Liver (tissue), 9 donors: Measurements from ENCODE around the gene RPH3AL. TPM values are rescaled to one million over a fixed set of nuclear protein-coding genes. Genes with fewer than 3 reads are reported as not detected.
"Not testable (repeated sequence)": the region's sequence is repeated elsewhere in the genome, so short reads cannot be mapped to it uniquely, and the experiment has no call there.

Experiments
- DNase-seq: peaks from one replicate; pipeline ENCODE4 v3.0.0-alpha.2; 2017; ENCODE audit warnings: low spot score
- H3K27ac ChIP-seq, 2 donors: one replicate each; pipeline ENCODE4 v1.7.0; 2013; ENCODE audit warnings: inconsistent platforms in 2 of 2, low read length in 2 of 2, control low read depth in 1 of 2, low read depth in 1 of 2, mild to moderate bottlenecking in 1 of 2
- H3K27me3 ChIP-seq, 4 donors: one replicate each; pipeline versions ENCODE4 v1.6.1 to v1.7.0; 2013; ENCODE audit warnings: low read length in 3 of 4, inconsistent platforms in 1 of 4, mild to moderate bottlenecking in 1 of 4, moderate library complexity in 1 of 4; ENCODE audit not compliant: control insufficient read depth in 4 of 4, insufficient read depth in 4 of 4
- H3K36me3 ChIP-seq, 4 donors: one replicate each; pipeline versions ENCODE4 v1.6.1 to v1.7.0; 2013; ENCODE audit warnings: low read length in 3 of 4, mild to moderate bottlenecking in 3 of 4, low read depth in 1 of 4, moderate library complexity in 1 of 4; ENCODE audit not compliant: control insufficient read depth in 4 of 4, insufficient read depth in 3 of 4
- H3K4me1 ChIP-seq, 4 donors: one replicate each; pipeline versions ENCODE4 v1.6.1 to v1.7.0; 2013; ENCODE audit warnings: low read length in 3 of 4, mild to moderate bottlenecking in 3 of 4, moderate library complexity in 1 of 4; ENCODE audit not compliant: control insufficient read depth in 4 of 4, insufficient read depth in 4 of 4
- H3K4me3 ChIP-seq, 3 donors: one replicate each; pipeline versions ENCODE4 v1.6.1 to v1.7.0; 2013; ENCODE audit warnings: low read length in 3 of 3, control low read depth in 1 of 3, low read depth in 1 of 3, mild to moderate bottlenecking in 1 of 3
- H3K9ac ChIP-seq, 2 donors: one replicate each; pipeline ENCODE4 v1.7.0; 2013; ENCODE audit warnings: low read length in 2 of 2, mild to moderate bottlenecking in 2 of 2, moderate library complexity in 2 of 2, control low read depth in 1 of 2, low read depth in 1 of 2
- H3K9me3 ChIP-seq, 4 donors: one replicate each; pipeline versions ENCODE4 v1.6.1 to v1.7.0; 2013; ENCODE audit warnings: low read length in 3 of 4; ENCODE audit not compliant: control insufficient read depth in 4 of 4
- FOXA1 ChIP-seq: IDR thresholded peaks from 2 replicates; pipeline ENCODE4 v1.6.1; 2016; ENCODE audit warnings: antibody characterized with exemption
- FOXA2 ChIP-seq: IDR thresholded peaks from 2 replicates; pipeline ENCODE4 v1.6.1; 2016; ENCODE audit warnings: antibody characterized with exemption
- GABPA ChIP-seq, 2 donors: IDR thresholded peaks in 1 of 2; conservative IDR thresholded peaks in 1 of 2; 2 replicates each; pipeline ENCODE4 v1.6.1; 2016; ENCODE audit warnings: antibody characterized with exemption in 2 of 2, mild to moderate bottlenecking in 1 of 2, moderate library complexity in 1 of 2
- JUND ChIP-seq, 2 donors: IDR thresholded peaks; 2 replicates each; pipeline ENCODE4 v1.6.1; 2016; ENCODE audit warnings: antibody characterized with exemption in 2 of 2
- NR2F2 ChIP-seq: IDR thresholded peaks from 2 replicates; pipeline ENCODE4 v1.6.1; 2016; ENCODE audit warnings: antibody characterized with exemption
- RAD21 ChIP-seq, 2 donors: IDR thresholded peaks; 2 replicates each; pipeline ENCODE4 v1.6.1; 2016; ENCODE audit warnings: antibody characterized with exemption in 2 of 2, mild to moderate bottlenecking in 2 of 2
- RXRA ChIP-seq, 2 donors: IDR thresholded peaks; 2 replicates each; pipeline ENCODE4 v1.6.1; 2017 to 2018; ENCODE audit warnings: antibody characterized with exemption in 2 of 2, mild to moderate bottlenecking in 1 of 2
- SP1 ChIP-seq: IDR thresholded peaks from 2 replicates; pipeline ENCODE4 v1.6.1; 2018; ENCODE audit warnings: antibody characterized with exemption, mild to moderate bottlenecking
- TAF1 ChIP-seq: conservative IDR thresholded peaks from 2 replicates; pipeline ENCODE4 v1.6.1; 2016; ENCODE audit warnings: antibody characterized with exemption, mild to moderate bottlenecking
- YY1 ChIP-seq: IDR thresholded peaks from 2 replicates; pipeline ENCODE4 v1.6.1; 2016; ENCODE audit warnings: antibody characterized with exemption, mild to moderate bottlenecking
- WGBS: extraction: QIAGEN DNeasy Blood & Tissue Kit; methylation state at CpG from one replicate; pipeline ENCODE4 v1.1.7; 2013; 5-methylcytosine and 5-hydroxymethylcytosine counted together
- polyA plus RNA-seq, 2 donors: library from polyadenylated mRNA; stranded (reverse) in 1 of 2; unstranded in 1 of 2; fragments of 200-250 nt in 1 of 2; fragments of >200 nt in 1 of 2; fragmentation: Nextera tagmentation in 1 of 2; extraction: Ambion mirVana in 1 of 2; gene quantifications; one replicate each; pipeline versions ENCODE4 v1.2.1 to v1.2.3, GENCODE V29; 2013 to 2015
- total RNA-seq, 2 donors: library from RNA; depleted of rRNA; stranded (reverse); fragments of >200 nt; gene quantifications; one replicate each; pipeline ENCODE4 v1.2.3, GENCODE V29; 2014
- TF ChIP-seq, protein P1 (sequence below): IDR thresholded peaks from 2 replicates; pipeline ENCODE4 v1.6.1; 2016; ENCODE audit warnings: antibody characterized with exemption, mild to moderate bottlenecking
- TF ChIP-seq, protein P2 (sequence below): IDR thresholded peaks from 2 replicates; pipeline ENCODE4 v1.6.1; 2016; ENCODE audit warnings: antibody characterized with exemption
- TF ChIP-seq, protein P3 (sequence below): IDR thresholded peaks from 2 replicates; pipeline ENCODE4 v1.6.1; 2016; ENCODE audit warnings: antibody characterized with exemption
- TF ChIP-seq, protein P4 (sequence below): fragments of 150-350 bp; IDR thresholded peaks from 2 replicates; pipeline ENCODE4 v1.5.1; 2017; ENCODE audit warnings: improper control_type of control experiment, low read depth, low read length; ENCODE audit not compliant: missing input control
- donor health status: healthy.
- donor health status: healthy.
- donor health status: healthy.
- donor health status: healthy.
- donor health status: healthy.

Gene RPH3AL
- total and polyA plus RNA-seq, 4 donors: 8.5 to 52.5 (median 13.9) TPM

DNA sequence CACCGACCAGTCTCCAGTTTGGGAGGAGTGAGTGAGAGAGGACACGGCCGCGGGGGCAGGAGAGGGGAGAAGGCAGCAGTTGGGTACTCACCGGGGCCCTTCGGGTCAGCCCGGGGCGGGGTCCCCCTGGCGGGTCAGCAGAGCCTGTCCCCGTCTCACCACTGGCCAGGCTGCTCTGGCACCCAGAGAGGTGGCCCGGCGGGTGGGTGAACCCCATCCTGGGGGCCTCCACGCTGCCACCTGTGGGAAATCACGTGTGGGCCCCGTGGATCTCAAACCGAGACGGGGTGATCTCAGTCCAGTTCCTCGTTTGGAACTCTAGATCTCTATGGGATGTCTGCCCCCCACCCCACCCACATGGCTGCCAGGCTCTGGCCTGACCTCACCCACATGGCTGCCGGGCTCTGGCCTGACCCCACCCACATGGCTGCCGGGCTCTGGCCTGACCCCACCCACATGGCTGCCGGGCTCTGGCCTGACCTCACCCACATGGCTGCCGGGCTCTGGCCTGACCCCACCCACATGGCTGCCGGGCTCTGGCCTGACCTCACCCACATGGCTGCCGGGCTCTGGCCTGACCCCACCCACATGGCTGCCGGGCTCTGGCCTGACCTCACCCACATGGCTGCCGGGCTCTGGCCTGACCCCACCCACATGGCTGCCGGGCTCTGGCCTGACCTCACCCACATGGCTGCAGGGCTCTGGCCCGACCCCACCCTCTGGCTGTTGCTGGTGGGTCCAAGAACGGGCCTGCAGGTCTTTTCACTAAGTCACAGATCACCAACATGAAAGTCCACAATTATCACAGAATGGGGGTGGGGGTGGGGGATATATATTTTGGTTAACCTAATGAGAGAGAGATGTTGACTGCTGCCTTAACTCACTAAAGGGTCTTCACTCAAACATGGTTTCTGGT lies 136.8 kb downstream of the RPH3AL start:
- H3K36me3 ChIP-seq, H3K9me3 ChIP-seq, H3K4me1 ChIP-seq, H3K27ac ChIP-seq, H3K9ac ChIP-seq, DNase-seq, H3K27me3 ChIP-seq: not testable (repeated sequence)
- H3K4me3 ChIP-seq: peak overlapping the region in 1 of 3 donors; percentile 34
- 39% methylated on average over 26 of the region's 29 CpGs for WGBS
- TF ChIP-seq RXRA (IDR thresholded peaks at IDR 0.05) (peak in 1 of 2 donors; percentile 42), YY1 (peak; percentile 86)

DNA sequence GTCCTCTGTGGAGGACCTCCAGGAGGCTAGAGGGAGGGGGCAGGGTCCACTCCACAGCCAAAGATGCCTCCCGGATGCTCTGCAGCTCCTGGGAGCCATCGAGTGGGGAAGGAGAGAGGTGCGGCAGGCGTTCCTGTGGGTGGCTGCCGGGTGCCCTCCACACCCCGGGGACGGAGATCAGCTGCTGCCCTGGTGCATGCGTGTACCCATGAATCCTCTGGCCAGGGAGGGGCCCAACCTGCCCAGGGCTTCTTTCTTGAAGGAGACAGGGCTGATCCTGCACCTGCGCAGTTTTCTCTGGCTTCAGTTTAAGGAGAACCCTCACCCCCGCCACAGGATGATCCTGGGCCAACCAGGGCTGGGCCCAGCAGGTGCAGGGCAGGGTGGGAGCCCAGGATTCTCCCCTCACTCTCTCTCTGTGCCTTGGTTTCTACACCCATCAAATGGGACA lies 137.7 kb downstream of the RPH3AL start:
- Histone ChIP-seq H3K9me3 (no peaks in the 10 kb centered on the region), H3K36me3 (peaks cover 0 to 11% (median 5%) of the 10 kb centered on the region in 4 donors), H3K27me3 (no peaks in the 10 kb centered on the region), H3K9ac (no peak overlapping the region), H3K4me3 (no peak overlapping the region), H3K4me1 (peaks cover 0 to 3% (median 0%) of the 10 kb centered on the region in 4 donors), H3K27ac (no peak overlapping the region)
- DNase-seq: no peak
- 90% methylated on average over 10 of the region's 10 CpGs for WGBS
- TF ChIP-seq, protein P1, sequence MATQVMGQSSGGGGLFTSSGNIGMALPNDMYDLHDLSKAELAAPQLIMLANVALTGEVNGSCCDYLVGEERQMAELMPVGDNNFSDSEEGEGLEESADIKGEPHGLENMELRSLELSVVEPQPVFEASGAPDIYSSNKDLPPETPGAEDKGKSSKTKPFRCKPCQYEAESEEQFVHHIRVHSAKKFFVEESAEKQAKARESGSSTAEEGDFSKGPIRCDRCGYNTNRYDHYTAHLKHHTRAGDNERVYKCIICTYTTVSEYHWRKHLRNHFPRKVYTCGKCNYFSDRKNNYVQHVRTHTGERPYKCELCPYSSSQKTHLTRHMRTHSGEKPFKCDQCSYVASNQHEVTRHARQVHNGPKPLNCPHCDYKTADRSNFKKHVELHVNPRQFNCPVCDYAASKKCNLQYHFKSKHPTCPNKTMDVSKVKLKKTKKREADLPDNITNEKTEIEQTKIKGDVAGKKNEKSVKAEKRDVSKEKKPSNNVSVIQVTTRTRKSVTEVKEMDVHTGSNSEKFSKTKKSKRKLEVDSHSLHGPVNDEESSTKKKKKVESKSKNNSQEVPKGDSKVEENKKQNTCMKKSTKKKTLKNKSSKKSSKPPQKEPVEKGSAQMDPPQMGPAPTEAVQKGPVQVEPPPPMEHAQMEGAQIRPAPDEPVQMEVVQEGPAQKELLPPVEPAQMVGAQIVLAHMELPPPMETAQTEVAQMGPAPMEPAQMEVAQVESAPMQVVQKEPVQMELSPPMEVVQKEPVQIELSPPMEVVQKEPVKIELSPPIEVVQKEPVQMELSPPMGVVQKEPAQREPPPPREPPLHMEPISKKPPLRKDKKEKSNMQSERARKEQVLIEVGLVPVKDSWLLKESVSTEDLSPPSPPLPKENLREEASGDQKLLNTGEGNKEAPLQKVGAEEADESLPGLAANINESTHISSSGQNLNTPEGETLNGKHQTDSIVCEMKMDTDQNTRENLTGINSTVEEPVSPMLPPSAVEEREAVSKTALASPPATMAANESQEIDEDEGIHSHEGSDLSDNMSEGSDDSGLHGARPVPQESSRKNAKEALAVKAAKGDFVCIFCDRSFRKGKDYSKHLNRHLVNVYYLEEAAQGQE: no peak
- TF ChIP-seq JUND (IDR thresholded peaks at IDR 0.05) (no peak), TAF1 (no peak), FOXA2 (no peak)
- TF ChIP-seq, protein P2, sequence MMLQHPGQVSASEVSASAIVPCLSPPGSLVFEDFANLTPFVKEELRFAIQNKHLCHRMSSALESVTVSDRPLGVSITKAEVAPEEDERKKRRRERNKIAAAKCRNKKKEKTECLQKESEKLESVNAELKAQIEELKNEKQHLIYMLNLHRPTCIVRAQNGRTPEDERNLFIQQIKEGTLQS: no peak
- TF ChIP-seq, protein P3, sequence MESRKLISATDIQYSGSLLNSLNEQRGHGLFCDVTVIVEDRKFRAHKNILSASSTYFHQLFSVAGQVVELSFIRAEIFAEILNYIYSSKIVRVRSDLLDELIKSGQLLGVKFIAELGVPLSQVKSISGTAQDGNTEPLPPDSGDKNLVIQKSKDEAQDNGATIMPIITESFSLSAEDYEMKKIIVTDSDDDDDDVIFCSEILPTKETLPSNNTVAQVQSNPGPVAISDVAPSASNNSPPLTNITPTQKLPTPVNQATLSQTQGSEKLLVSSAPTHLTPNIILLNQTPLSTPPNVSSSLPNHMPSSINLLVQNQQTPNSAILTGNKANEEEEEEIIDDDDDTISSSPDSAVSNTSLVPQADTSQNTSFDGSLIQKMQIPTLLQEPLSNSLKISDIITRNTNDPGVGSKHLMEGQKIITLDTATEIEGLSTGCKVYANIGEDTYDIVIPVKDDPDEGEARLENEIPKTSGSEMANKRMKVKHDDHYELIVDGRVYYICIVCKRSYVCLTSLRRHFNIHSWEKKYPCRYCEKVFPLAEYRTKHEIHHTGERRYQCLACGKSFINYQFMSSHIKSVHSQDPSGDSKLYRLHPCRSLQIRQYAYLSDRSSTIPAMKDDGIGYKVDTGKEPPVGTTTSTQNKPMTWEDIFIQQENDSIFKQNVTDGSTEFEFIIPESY: no peak

DNA sequence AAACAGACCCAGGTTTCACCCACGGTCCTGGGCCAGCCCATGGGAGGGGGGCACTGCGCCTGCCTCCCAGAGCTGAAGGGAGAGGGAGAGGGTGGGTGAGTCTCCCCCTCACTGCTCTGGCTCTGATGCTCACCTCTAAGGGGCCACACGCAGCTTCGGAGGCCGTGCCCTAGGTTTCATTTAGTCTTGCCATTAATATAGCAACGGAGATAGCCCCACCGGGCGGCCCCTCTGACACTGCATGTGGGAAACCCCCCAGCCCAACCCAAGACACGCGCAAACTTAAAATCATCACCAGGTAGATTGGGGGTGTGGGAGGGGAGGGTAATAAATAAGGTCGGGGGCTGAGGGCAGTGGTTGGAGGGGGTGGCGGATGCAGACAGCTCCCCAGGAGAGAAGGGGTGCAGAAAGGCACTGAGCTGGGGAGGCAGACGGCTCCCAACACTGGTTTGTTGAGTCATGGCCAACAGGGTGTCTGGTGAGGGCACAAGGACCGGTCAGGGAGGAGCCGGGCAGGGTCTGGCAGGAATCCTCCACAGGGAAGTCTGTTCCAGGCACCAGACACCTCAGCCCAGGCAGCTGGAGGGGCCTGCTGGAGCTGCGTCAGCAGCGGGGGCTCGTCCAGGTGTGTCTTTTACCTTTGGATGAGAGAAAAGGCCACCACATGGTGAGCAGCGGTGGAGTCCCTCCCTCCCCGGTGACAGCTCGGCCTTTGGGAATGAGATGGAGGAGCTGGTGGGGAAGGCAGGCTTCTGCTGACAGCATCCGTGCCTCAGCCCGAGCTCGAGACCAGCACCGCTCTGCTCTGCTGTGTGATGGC lies 139.1 kb downstream of the RPH3AL start:
- no peaks in the 10 kb centered on the region for H3K27me3 ChIP-seq
- no peaks in the 10 kb centered on the region for H3K9me3 ChIP-seq
- peaks cover 0 to 3% (median 0%) of the 10 kb centered on the region in 4 donors for H3K4me1 ChIP-seq
- no peak overlapping the region for H3K4me3 ChIP-seq
- 94% methylated on average over 25 of the region's 25 CpGs for WGBS
- H3K36me3 ChIP-seq: peaks cover 0 to 13% (median 5%) of the 10 kb centered on the region in 4 donors
- H3K9ac ChIP-seq: no peak overlapping the region
- H3K27ac ChIP-seq: no peak overlapping the region
- DNase-seq: no peak
- TF ChIP-seq, protein P4, sequence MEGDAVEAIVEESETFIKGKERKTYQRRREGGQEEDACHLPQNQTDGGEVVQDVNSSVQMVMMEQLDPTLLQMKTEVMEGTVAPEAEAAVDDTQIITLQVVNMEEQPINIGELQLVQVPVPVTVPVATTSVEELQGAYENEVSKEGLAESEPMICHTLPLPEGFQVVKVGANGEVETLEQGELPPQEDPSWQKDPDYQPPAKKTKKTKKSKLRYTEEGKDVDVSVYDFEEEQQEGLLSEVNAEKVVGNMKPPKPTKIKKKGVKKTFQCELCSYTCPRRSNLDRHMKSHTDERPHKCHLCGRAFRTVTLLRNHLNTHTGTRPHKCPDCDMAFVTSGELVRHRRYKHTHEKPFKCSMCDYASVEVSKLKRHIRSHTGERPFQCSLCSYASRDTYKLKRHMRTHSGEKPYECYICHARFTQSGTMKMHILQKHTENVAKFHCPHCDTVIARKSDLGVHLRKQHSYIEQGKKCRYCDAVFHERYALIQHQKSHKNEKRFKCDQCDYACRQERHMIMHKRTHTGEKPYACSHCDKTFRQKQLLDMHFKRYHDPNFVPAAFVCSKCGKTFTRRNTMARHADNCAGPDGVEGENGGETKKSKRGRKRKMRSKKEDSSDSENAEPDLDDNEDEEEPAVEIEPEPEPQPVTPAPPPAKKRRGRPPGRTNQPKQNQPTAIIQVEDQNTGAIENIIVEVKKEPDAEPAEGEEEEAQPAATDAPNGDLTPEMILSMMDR: no peak
- no peak for TF ChIP-seq FOXA2
- no peak for TF ChIP-seq FOXA1
- TF ChIP-seq, protein P2: no peak
- no peak for TF ChIP-seq TAF1
- TF ChIP-seq SP1: no peak
- TF ChIP-seq, protein P3: no peak
- no peak for TF ChIP-seq RAD21 (IDR thresholded peaks at IDR 0.05)
- TF ChIP-seq GABPA (IDR thresholded peaks at IDR 0.05 in 1 of 2, conservative IDR thresholded peaks at IDR 0.05 in 1 of 2): no peak
- no peak for TF ChIP-seq NR2F2
